ENCODE measurements around the gene C1orf198. TPM values are rescaled to one million over a fixed set of nuclear protein-coding genes. Genes with fewer than 3 reads are reported as not detected.

The C1orf198 gene
- total and polyA plus RNA-seq, 2 experiments from 2014 or later: 54.7 to 67.6 TPM

- DNase-seq (ENCODE audit: low read depth in 1 of 2, low spot score in 1 of 2): no peak
- H3K9me3 ChIP-seq (ENCODE audit: low read depth): no peaks in the 10 kb centered on the region
- no peaks in the 10 kb centered on the region for H3K36me3 ChIP-seq
- H3K27ac ChIP-seq: no peak overlapping the region
- no peaks in the 10 kb centered on the region for H3K4me1 ChIP-seq (ENCODE audit: low read depth)
- H3K4me3 ChIP-seq: no peak overlapping the region
- no peak for TF ChIP-seq CTCF (IDR thresholded peaks at IDR 0.05; ENCODE audit: low read depth, low read length)
- peaks cover 12% of the 10 kb centered on the region for H3K27me3 ChIP-seq
These were observed 79.6 kb downstream of the C1orf198 start for GRCh38 chr1:230788561-230789275.

- Histone ChIP-seq H3K9me3 (ENCODE audit: low read depth) (no peaks in the 10 kb centered on the region), H3K36me3 (no peaks in the 10 kb centered on the region), H3K27me3 (peaks cover 12% of the 10 kb centered on the region), H3K4me3 (no peak overlapping the region), H3K27ac (no peak overlapping the region), H3K4me1 (ENCODE audit: low read depth) (no peaks in the 10 kb centered on the region)
- DNase-seq (ENCODE audit: low read depth in 1 of 2, low spot score in 1 of 2): no peak
- no peak for TF ChIP-seq CTCF (IDR thresholded peaks at IDR 0.05; ENCODE audit: low read depth, low read length)
These were observed 80.8 kb downstream of the C1orf198 start for GRCh38 chr1:230787471-230787870.

Other genes starting within 250 kb of the C1orf198 start
- gene COG2, start 226.0 kb downstream of the C1orf198 start, total RNA-seq: 23.2 and 25.7 TPM in 2 replicates
- 27.4 and 28.7 TPM in 2 replicates for gene COG2, start 226.0 kb downstream of the C1orf198 start, polyA plus RNA-seq
- gene AGT, start 154.4 kb downstream of the C1orf198 start, total RNA-seq: 16.3 and 16.6 TPM in 2 replicates
- 19.5 and 23.8 TPM in 2 replicates for gene AGT, start 154.4 kb downstream of the C1orf198 start, polyA plus RNA-seq
- gene CAPN9, start 121.1 kb downstream of the C1orf198 start, total RNA-seq: 0.12 and 0.18 TPM in 2 replicates
- gene CAPN9, start 121.1 kb downstream of the C1orf198 start, polyA plus RNA-seq: 0.87 and 1.2 TPM in 2 replicates
- 9.1 and 16.3 TPM in 2 replicates for gene TTC13, start 110.3 kb upstream of the C1orf198 start, total RNA-seq
- gene TTC13, start 110.3 kb upstream of the C1orf198 start, polyA plus RNA-seq: 7.1 and 13.0 TPM in 2 replicates
- gene ARV1, start 110.6 kb upstream of the C1orf198 start, total RNA-seq: 18.4 and 21.1 TPM in 2 replicates
- 34.9 and 40.3 TPM in 2 replicates for gene ARV1, start 110.6 kb upstream of the C1orf198 start, polyA plus RNA-seq
- 13.0 and 24.2 TPM in 2 replicates for gene FAM89A, start 171.7 kb upstream of the C1orf198 start, total RNA-seq
- gene FAM89A, start 171.7 kb upstream of the C1orf198 start, polyA plus RNA-seq: 24.1 and 24.7 TPM in 2 replicates